Left cardiac atrium (tissue), 4 donors: Measurements from ENCODE around the gene PGF. TPM values are rescaled to one million over a fixed set of nuclear protein-coding genes. Genes with fewer than 3 reads are reported as not detected.

ENCODE experiments used
- ATAC-seq, 2 donors: fragments of 200-7000 bp; cut with Tn5 transposase; one replicate each; pipeline ENCODE4 v1.9.1; 2020; ENCODE audit warnings: mild to moderate bottlenecking in 2 of 2, moderate library complexity in 2 of 2
- DNase-seq: peaks from one replicate; pipeline ENCODE4 v3.0.0-alpha.2; 2020
- intact Hi-C, 2 donors: fragments of 100-400 bp; cut with DNase I; formaldehyde crosslinking; loops; one replicate each; pipeline versions ENCODE4 v1.14.1 to v1.15.1; 2022 to 2023
- total RNA-seq, 2 donors: library from RNA; stranded (reverse); fragmentation: NEBNext Ultra II Directional; extraction: Animal tissue kit (Norgen Biotek cat#: 25700); gene quantifications; one replicate each; pipeline ENCODE4 v1.2.1, GENCODE V29; 2021
- donor health status: DM: no; HTN: yes; CAD: no.
- donor health status: DM: no; HTN: yes; CAD: no; lungs with severe emphysema.
- donor health status: DM: yes; HTN: yes; CAD: no.
- donor health status: Dilated cardiomyopathy.

Gene PGF
- total RNA-seq, 2 donors from 2014 or later: 4.6 to 5.0 TPM

- intact Hi-C loops: loop anchor here (5.0 to 10.0 kb wide), 2 partner anchors 54 to 136 kb away; partner anchors contain the start of gene EIF2B2 (in 1 of the 2)
- DNase-seq (no peak), ATAC-seq (no peak)
Measured at GRCh38 chr14:74948228-74949175, 6.9 kb downstream of the PGF start.

- ATAC-seq (no peak), DNase-seq (no peak)
- intact Hi-C loops: loop anchor here (5.0 to 10.0 kb wide), 2 partner anchors 55 to 137 kb away; partner anchors contain the start of gene EIF2B2 (in 1 of the 2)
Measured at GRCh38 chr14:74947353-74948227, 7.8 kb downstream of the PGF start.

GRCh38 chr14:74946659-74947281, 8.6 kb downstream of the PGF start:
- intact Hi-C loops: loop anchor here (5.0 to 10.0 kb wide), 2 partner anchors 56 to 138 kb away; partner anchors contain the start of gene EIF2B2 (in 1 of the 2)

GRCh38 chr14:74945852-74946658, 9.3 kb downstream of the PGF start:
- ATAC-seq (peak; percentile 81 to 82), DNase-seq (peak; percentile 81)
- intact Hi-C loops: loop anchor here (5.0 to 10.0 kb wide), 2 partner anchors 56 to 139 kb away; partner anchors contain the start of gene EIF2B2 (in 1 of the 2)

More at GRCh38 chr14:74946659-74947281, 8.6 kb downstream of the PGF start:
- ATAC-seq (peak; percentile 49 to 58), DNase-seq (no peak)

GRCh38 chr14:74945261-74945851, 10.0 kb downstream of the PGF start:
- ATAC-seq (no peak), DNase-seq (no peak)
- intact Hi-C loops: loop anchor here (5.0 to 10.0 kb wide), 2 partner anchors 57 to 139 kb away; partner anchors contain the start of gene EIF2B2 (in 1 of the 2)

GRCh38 chr14:74942608-74943007, 12.8 kb downstream of the PGF start:
- DNase-seq: no peak
- ATAC-seq: no peak
- intact Hi-C loops: loop anchor here (10.0 kb wide), 1 partner anchor 142 kb away; no protein-coding TSS in a partner anchor

- intact Hi-C loops: loop anchor here (10.0 kb wide), 1 partner anchor 143 kb away; no protein-coding TSS in a partner anchor
- no peak for DNase-seq
- ATAC-seq: no peak
Measured at GRCh38 chr14:74942181-74942580, 13.2 kb downstream of the PGF start.

GRCh38 chr14:74941676-74942097, 13.7 kb downstream of the PGF start:
- DNase-seq (peak; percentile 80), ATAC-seq (peak; percentile 14 to 51)
- intact Hi-C loops: loop anchor here (10.0 kb wide), 1 partner anchor 143 kb away; no protein-coding TSS in a partner anchor

GRCh38 chr14:74940956-74941565, 14.3 kb downstream of the PGF start:
- ATAC-seq (no peak), DNase-seq (no peak)
- intact Hi-C loops: loop anchor here (10.0 kb wide), 1 partner anchor 144 kb away; no protein-coding TSS in a partner anchor

GRCh38 chr14:74938531-74939495, 16.6 kb downstream of the PGF start:
- intact Hi-C loops: no loop called here
- ATAC-seq: no peak
- DNase-seq: no peak

GRCh38 chr14:74937171-74937570, 18.2 kb downstream of the PGF start:
- ATAC-seq (no peak), DNase-seq (no peak)
- intact Hi-C loops: no loop called here

- intact Hi-C loops: no loop called here
- no peak for ATAC-seq
- no peak for DNase-seq
Measured at GRCh38 chr14:74936731-74937130, 18.7 kb downstream of the PGF start.

GRCh38 chr14:74936151-74936550, 19.2 kb downstream of the PGF start:
- intact Hi-C loops: no loop called here
- DNase-seq: no peak
- no peak for ATAC-seq

GRCh38 chr14:74935360-74935680, 20.1 kb downstream of the PGF start:
- DNase-seq (no peak), ATAC-seq (peak in 1 of 2 donors; percentile 3)
- intact Hi-C loops: no loop called here

- no peak for DNase-seq
- intact Hi-C loops: no loop called here
- ATAC-seq: peak; percentile 65 to 67
Measured at GRCh38 chr14:74934476-74935359, 20.7 kb downstream of the PGF start.
